Stimulated activated CD8-positive, alpha-beta memory T cell treated with anti-CD3 and anti-CD28 coated beads, Interleukin-7, amount 100 ng/mL, for 1 hour (primary cell): Measurements from ENCODE around the gene MAB21L3.
"Not testable (repeated sequence)": the region's sequence is repeated elsewhere in the genome, so short reads cannot be mapped to it uniquely, and the experiment has no call there.

Experiments
- DNase-seq, 2 donors: peaks; one replicate each; pipeline ENCODE4 v3.0.0-alpha.2; 2020; ENCODE audit warnings: low read depth in 2 of 2

The MAB21L3 gene

GRCh38 chr1:116138277-116138792, 27.1 kb downstream of the MAB21L3 start:
- DNase-seq = no peak

- DNase-seq = no peak
These were observed 28.5 kb downstream of the MAB21L3 start for GRCh38 chr1:116139592-116140134.

- DNase-seq = no peak
These were observed 33.0 kb downstream of the MAB21L3 start for GRCh38 chr1:116144151-116144550.

- not testable (repeated sequence) for DNase-seq
These were observed 35.4 kb downstream of the MAB21L3 start for GRCh38 chr1:116146447-116147113.

- DNase-seq = no peak
These were observed 35.9 kb downstream of the MAB21L3 start for GRCh38 chr1:116147114-116147510.

GRCh38 chr1:116147972-116148371, 36.8 kb downstream of the MAB21L3 start:
- no peak for DNase-seq

GRCh38 chr1:116148967-116149366, 37.8 kb downstream of the MAB21L3 start:
- DNase-seq = no peak

GRCh38 chr1:116150368-116150767, 39.2 kb downstream of the MAB21L3 start:
- no peak for DNase-seq

GRCh38 chr1:116151739-116152576, 40.8 kb downstream of the MAB21L3 start:
- peak; percentile 51 to 55 for DNase-seq

- no peak for DNase-seq
These were observed 41.4 kb downstream of the MAB21L3 start for GRCh38 chr1:116152577-116152943.

- no peak for DNase-seq
These were observed 41.9 kb downstream of the MAB21L3 start for GRCh38 chr1:116152950-116153691.

GRCh38 chr1:116153692-116154031, 42.5 kb downstream of the MAB21L3 start:
- DNase-seq = no peak

GRCh38 chr1:116154536-116154935, 43.3 kb downstream of the MAB21L3 start:
- no peak for DNase-seq

- no peak for DNase-seq
These were observed 45.9 kb downstream of the MAB21L3 start for GRCh38 chr1:116157096-116157495.

- no peak for DNase-seq
These were observed 48.0 kb downstream of the MAB21L3 start for GRCh38 chr1:116159177-116159576.

- no peak for DNase-seq
These were observed 48.4 kb downstream of the MAB21L3 start for GRCh38 chr1:116159611-116160010.

GRCh38 chr1:116161390-116161789, 50.2 kb downstream of the MAB21L3 start:
- DNase-seq = no peak

GRCh38 chr1:116161877-116162390, 50.7 kb downstream of the MAB21L3 start:
- no peak for DNase-seq

- no peak for DNase-seq
These were observed 52.3 kb downstream of the MAB21L3 start for GRCh38 chr1:116163533-116163932.

GRCh38 chr1:116164150-116164549, 53.0 kb downstream of the MAB21L3 start:
- DNase-seq = no peak

- DNase-seq = no peak
These were observed 53.6 kb downstream of the MAB21L3 start for GRCh38 chr1:116164604-116165368.
